Fibroblast of the aortic adventitia (primary cell): ENCODE results near the gene MAP6. TPM values are rescaled to one million over a fixed set of nuclear protein-coding genes. Genes with fewer than 3 reads are reported as not detected.

ENCODE experiments used
- DNase-seq: peaks from one replicate; pipeline ENCODE4 v3.0.0-alpha.2; 2010; ENCODE audit warnings: low read depth
- H3K4me3 ChIP-seq: 2 replicates; pipeline ENCODE4 v1.5.1; 2011; ENCODE audit warnings: low read depth, mild to moderate bottlenecking, control low read depth, low read length, moderate library complexity
- CTCF ChIP-seq: IDR thresholded peaks from 2 replicates; pipeline ENCODE4 v1.5.1; 2011; ENCODE audit warnings: mild to moderate bottlenecking, low read length, control low read depth, inconsistent platforms; ENCODE audit not compliant: insufficient read depth
- total RNA-seq: library from RNA; depleted of rRNA; stranded (reverse); fragments of >200 nt; gene quantifications from 2 replicates; pipeline ENCODE4 v1.2.3, GENCODE V29; 2012; ENCODE audit warnings: low replicate concordance

MAP6 gene
- total RNA-seq, 1 donor: 10.0 TPM

DNA sequence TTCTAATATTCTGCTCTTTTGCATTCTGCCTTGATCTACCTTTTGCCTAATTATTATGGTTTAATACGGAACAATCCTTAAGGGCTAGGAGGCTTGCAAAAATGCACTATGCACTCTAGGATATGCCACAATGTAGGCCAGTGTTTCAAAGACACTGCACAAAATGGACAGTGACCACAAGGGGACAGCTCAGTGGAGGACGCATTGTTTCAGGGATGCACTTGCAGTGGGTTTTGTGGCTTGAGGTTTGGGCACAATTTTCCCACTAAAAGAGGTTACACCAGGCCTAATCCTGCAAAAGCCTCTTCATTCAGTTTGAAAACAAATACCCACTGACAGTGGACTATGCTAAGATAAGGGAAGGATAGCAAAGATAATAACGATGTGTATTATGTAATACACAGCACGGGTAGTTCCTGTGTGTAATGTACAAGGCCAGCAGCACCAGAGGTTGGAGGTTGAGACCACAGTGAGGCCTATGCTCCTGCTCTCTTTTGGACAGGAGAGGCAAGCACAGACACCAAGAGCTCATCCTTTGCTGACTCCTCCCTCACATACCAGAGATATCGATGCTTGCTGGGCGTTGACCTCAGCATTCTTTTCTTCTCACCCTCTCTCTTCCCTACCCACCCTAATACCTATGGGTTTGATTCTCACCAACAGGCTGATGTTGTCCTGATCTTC, 12.7 kb downstream of the MAP6 start:
- TF ChIP-seq CTCF: no peak
- DNase-seq: no peak
- H3K4me3 ChIP-seq: no peak overlapping the region

- no peak overlapping the region for H3K4me3 ChIP-seq
- peak; percentile 60 for DNase-seq
- no peak for TF ChIP-seq CTCF
Observed at GRCh38 chr11:75655605-75656004, 13.2 kb downstream of the MAP6 start.

DNA sequence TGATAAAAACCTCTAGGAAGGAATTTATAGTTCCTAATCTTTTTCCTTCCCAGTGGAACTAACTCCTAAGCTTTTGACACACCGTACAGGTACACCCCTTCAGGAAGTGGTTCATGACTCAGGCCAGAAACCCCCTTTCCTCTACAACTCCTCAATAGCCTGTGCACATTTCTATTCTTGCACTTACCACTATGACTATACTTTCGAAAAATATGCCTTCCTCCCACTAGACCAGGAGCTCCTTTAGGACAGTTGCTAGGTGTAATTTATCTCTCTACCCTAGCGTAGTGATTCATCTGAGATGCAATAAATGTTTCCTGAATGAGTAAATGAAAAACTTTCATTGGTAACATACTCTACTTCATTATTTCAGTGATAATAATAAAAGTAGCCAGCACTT, 14.5 kb downstream of the MAP6 start:
- DNase-seq: peak; percentile 45
- TF ChIP-seq CTCF: no peak

DNA sequence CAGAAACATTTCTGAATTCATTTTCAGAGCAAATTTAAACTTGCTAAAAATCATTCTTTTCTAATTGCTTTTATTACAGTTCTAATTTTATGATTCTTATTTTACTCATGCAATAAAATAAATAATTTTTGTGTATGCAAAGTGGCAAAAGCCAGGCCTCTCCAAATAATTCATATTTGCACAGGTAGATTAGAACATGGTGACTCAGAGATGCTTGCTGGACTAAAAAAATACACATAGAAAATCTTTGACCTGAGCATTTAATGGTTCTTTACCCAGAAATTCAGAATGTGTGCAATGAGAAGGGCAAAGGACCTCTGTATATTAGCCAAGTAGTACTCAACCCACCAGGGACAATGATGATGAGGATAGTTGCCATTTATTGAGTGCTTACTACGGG, 15.3 kb downstream of the MAP6 start:
- TF ChIP-seq CTCF: no peak
- no peak for DNase-seq
- no peak overlapping the region for H3K4me3 ChIP-seq

More for the DNA sequence above, 14.5 kb downstream of the MAP6 start:
- no peak overlapping the region for H3K4me3 ChIP-seq

DNA sequence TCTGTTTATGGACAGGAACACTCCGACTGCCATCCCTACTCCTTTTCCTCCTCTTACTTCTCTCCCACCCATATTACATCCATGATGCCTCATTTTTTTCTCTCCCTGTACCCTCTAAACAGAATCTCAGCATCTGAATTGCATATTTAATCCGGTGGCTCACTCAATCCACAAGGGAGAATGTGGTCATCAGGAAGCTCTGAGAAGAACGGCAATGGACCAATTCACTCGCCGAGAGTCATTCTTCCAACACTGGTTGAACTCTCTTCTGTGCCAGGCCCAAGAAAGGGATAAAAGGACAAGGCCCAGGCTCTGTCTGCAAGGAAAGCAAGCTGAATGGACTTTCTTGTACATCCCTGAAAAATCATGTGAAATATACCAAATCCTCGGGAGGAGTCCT, 15.9 kb downstream of the MAP6 start:
- H3K4me3 ChIP-seq: no peak overlapping the region
- TF ChIP-seq CTCF: no peak
- DNase-seq: peak; percentile 16

GRCh38 chr11:75651218-75651617, 17.6 kb downstream of the MAP6 start:
- TF ChIP-seq CTCF: no peak
- H3K4me3 ChIP-seq: no peak overlapping the region
- DNase-seq: no peak
